HUES48 (cell line): ENCODE results near the gene CASP6.
A peak's percentile ranks its signal among the peaks of the same experiment; 100 is the strongest.

Experiments
- H3K27ac ChIP-seq: one replicate; pipeline ENCODE4 v1.7.0; 2013; ENCODE audit warnings: low read depth, low read length, inconsistent platforms
- H3K27me3 ChIP-seq: 2 replicates; pipeline ENCODE4 v1.6.1; 2013; ENCODE audit warnings: mild to moderate bottlenecking, low read length; ENCODE audit not compliant: control insufficient read depth, insufficient read depth
- H3K36me3 ChIP-seq: 2 replicates; pipeline ENCODE4 v1.6.1; 2013; ENCODE audit warnings: low read length; ENCODE audit not compliant: control insufficient read depth, insufficient read depth
- H3K4me1 ChIP-seq: 2 replicates; pipeline ENCODE4 v1.6.1; 2013; ENCODE audit warnings: mild to moderate bottlenecking, low read length; ENCODE audit not compliant: control insufficient read depth, insufficient read depth
- H3K4me3 ChIP-seq: 2 replicates; pipeline ENCODE4 v1.5.1; 2013; ENCODE audit warnings: mild to moderate bottlenecking, low read depth, low read length
- H3K9ac ChIP-seq: 2 replicates; pipeline ENCODE4 v1.6.1; 2013; ENCODE audit warnings: mild to moderate bottlenecking, low read depth, low read length, moderate library complexity
- H3K9me3 ChIP-seq: 2 replicates; pipeline ENCODE4 v1.6.1; 2013; ENCODE audit warnings: low read length; ENCODE audit not compliant: control insufficient read depth, insufficient read depth

The CASP6 gene

DNA sequence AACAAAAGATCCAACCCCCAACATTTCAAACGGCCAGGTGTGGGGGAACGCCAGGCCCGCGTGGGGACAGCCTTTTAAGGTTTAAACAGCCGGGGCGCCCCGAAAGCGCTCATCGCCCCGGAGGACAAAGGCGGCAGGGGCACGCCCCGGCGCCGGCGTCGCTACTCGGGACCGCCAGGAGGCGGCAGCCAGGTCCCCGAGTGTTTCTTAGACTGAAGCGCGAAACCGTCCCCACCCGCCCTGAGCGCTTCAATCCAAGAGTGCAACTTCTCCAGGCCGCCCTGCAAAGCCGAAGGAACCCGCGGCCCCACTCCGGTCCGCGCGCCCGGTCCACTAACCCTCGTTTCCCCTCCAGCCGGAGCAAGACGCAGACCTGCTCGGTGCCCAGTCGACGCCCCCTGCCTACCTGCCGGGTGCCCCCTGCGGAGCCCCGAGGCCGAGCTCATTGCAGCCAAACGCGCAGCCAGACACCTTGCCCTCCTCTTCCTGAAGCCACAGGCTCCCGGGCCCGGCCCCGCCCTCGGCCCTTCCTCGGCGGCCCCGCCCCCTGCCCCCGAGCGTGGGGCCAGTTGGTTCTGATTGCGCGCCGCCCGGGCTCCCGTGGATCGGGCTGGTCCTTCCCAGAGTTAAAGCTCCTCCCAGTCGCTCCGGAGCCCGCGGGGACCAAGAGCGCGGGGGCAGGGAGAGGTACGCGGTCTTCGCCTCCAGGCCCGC lies at the start of gene CASP6:
TSS of gene CASP6 (minus strand) at position 496 of the 714 bp plus-strand sequence. CDS start at position 446, 50 bp downstream.
- peak within 1 kb of the TSS; percentile 89 for H3K9ac ChIP-seq
- H3K36me3 ChIP-seq = peaks cover 10% of the 10 kb centered on the region; the same call in 1 of the 2 replicates
- H3K27ac ChIP-seq = peak within 1 kb of the TSS; percentile 87
- H3K27me3 ChIP-seq = no peaks in the 10 kb centered on the region
- peaks cover 17% of the 10 kb centered on the region; the same call in 1 of the 2 replicates for H3K4me1 ChIP-seq
- no peaks in the 10 kb centered on the region for H3K9me3 ChIP-seq
- peak within 1 kb of the TSS; percentile 89 for H3K4me3 ChIP-seq

DNA sequence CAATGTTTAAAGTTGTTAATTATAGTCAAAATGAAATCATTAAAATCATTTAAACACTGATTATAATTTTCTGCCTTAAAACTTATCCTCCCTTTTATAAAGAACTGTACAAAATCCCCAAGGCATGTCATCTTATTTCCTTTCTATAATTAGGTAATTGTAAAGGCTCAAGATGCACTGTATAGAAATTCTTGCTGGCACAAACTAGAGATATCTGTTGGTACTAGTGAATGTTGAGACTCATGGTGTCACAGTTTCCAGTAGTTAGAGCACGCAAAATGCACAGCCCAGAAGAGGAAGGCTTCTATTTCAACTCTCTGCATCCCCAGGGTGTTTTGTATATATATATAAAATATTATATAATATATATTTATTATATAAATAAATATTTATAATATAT lies 49.3 kb upstream of the CASP6 start:
- Histone ChIP-seq H3K4me1 (0 out of 2 replicates have a peak, but pooled peaks cover 6% of the 10 kb centered on the region), H3K36me3 (no peaks in the 10 kb centered on the region), H3K9ac (no peak overlapping the region), H3K4me3 (no peak overlapping the region), H3K27me3 (no peaks in the 10 kb centered on the region), H3K9me3 (no peaks in the 10 kb centered on the region), H3K27ac (no peak overlapping the region)

DNA sequence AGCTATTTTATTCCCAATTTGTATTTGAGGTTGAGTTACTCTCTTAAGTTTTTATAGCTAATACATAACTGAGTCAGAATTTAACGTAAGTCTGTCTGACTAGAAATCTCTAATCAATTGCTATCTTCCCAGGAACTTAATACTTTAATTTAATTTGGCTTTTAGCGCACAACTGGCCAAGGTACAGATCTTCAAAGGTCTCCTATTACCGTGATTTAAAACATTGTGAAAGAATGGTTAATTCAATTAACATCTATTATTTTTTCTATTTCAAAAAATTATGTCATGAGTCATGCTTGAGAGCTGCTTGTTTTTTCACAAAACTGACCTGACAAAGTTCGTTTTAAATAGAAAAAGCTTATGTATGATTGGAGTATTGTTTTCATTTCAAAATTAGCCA lies 48.6 kb upstream of the CASP6 start:
- Histone ChIP-seq H3K4me1 (0 out of 2 replicates have a peak, but pooled peaks cover 6% of the 10 kb centered on the region), H3K9me3 (no peaks in the 10 kb centered on the region), H3K27ac (no peak overlapping the region), H3K36me3 (no peaks in the 10 kb centered on the region), H3K9ac (no peak overlapping the region), H3K27me3 (no peaks in the 10 kb centered on the region), H3K4me3 (no peak overlapping the region)

DNA sequence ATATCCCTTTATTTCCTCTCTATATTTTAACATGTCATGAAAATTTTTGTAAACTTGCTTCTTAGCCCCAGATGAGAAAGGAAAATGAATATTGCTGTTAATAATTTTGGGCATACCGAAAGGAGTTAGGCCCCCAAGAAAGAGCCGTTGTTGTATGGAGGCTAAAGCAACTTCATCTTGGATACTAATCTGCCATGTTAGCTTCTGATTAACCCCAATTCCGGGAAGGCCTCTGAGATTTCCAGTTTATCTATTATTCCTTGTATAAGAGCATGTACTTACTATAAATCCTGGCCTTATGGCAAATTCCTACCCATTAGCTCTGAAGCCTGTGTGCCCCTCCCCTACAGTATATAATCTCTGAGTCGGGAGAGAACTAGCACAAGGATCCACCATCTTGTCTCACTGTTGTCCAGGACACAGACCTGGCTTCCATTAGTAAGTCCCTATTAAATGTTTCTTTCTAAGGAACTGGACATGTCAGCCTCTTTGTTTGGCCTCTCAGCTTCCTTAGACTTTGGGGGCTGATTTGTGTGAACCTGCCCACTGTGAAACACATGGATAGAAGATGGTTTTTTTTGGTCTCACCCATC lies 47.5 kb upstream of the CASP6 start:
- Histone ChIP-seq H3K27me3 (no peaks in the 10 kb centered on the region), H3K9me3 (no peaks in the 10 kb centered on the region), H3K4me1 (0 out of 2 replicates have a peak, but pooled peaks cover 6% of the 10 kb centered on the region), H3K4me3 (no peak overlapping the region), H3K27ac (no peak overlapping the region), H3K36me3 (no peaks in the 10 kb centered on the region), H3K9ac (no peak overlapping the region)

DNA sequence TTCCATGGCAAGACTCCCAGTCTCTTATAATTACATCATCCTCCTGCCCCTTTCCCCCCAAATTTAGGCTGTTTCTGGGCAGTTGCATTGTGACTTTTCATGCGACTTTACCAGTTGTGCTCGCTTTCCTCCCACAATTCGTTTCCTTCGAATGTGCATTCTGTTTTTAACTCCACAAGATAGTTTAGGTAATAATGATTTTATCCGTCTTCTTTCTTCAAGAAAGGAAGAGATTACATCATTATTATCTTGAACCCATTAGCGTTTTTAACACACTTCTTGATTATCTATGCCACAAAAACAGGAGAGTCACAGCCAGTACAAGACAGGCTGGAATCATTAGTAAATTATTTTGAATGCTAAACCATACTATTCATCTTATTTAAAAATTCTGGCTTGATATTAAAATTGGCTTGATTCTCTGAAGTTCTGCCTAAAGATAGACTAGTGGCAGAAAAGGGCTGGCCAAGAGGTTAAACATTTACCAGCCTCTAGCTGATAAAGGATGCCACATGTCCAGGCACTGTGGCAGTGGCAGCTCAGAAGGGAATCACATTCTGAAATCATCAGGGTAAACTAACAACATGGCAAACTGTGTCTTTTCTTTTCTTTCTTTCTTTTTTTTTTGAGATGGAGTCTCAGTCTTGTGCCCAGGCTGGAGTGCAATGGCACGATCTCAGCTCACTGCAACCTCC lies 46.3 kb upstream of the CASP6 start:
- Histone ChIP-seq H3K4me3 (no peak overlapping the region), H3K4me1 (0 out of 2 replicates have a peak, but pooled peaks cover 6% of the 10 kb centered on the region), H3K36me3 (no peaks in the 10 kb centered on the region), H3K27me3 (no peaks in the 10 kb centered on the region), H3K9ac (no peak overlapping the region), H3K9me3 (no peaks in the 10 kb centered on the region), H3K27ac (no peak overlapping the region)

DNA sequence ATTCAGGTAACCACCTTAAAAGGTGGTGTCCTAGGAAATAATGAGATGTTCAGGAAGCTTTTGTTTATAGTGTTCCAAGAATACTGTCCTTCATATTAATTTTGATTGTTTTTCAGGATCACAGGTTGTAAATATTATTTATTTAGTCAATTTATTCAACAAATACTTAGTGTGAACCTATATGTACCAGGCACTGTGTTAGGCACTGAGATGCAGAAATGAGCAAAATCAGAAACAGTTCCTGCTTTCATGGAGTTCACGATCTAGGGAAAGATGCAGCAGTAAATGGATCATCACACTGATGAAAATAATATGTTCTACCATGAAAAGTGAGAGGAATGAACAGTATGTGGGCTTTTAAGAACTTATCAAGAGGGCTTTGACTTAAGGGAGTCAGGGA lies 44.9 kb upstream of the CASP6 start:
- Histone ChIP-seq H3K36me3 (no peaks in the 10 kb centered on the region), H3K9me3 (no peaks in the 10 kb centered on the region), H3K4me3 (no peak overlapping the region), H3K27me3 (no peaks in the 10 kb centered on the region), H3K27ac (no peak overlapping the region), H3K9ac (no peak overlapping the region), H3K4me1 (0 out of 2 replicates have a peak, but pooled peaks cover 6% of the 10 kb centered on the region)

DNA sequence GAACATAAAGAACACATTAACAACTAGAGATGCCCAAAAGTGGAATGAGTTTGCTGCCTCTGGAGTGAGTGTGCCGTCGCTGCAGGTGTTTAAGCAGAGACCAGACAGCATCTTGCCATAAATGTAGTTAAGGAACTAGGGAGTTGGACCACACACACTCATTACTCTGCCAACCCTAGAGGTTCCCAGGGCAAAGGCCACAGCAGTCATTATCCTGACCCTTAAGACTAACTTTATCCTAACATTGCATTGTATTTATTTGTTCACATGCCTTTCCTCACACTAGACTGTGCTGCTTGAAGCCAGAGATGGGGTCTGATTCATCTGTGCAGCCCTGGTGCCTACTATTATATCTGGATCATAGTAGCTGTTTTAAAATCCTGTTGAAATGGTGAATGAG lies 43.5 kb upstream of the CASP6 start:
- H3K9me3 ChIP-seq = no peaks in the 10 kb centered on the region
- 0 out of 2 replicates have a peak, but pooled peaks cover 6% of the 10 kb centered on the region for H3K4me1 ChIP-seq
- no peak overlapping the region for H3K27ac ChIP-seq
- no peak overlapping the region for H3K9ac ChIP-seq
- H3K36me3 ChIP-seq = no peaks in the 10 kb centered on the region
- no peaks in the 10 kb centered on the region for H3K27me3 ChIP-seq
- H3K4me3 ChIP-seq = no peak overlapping the region

DNA sequence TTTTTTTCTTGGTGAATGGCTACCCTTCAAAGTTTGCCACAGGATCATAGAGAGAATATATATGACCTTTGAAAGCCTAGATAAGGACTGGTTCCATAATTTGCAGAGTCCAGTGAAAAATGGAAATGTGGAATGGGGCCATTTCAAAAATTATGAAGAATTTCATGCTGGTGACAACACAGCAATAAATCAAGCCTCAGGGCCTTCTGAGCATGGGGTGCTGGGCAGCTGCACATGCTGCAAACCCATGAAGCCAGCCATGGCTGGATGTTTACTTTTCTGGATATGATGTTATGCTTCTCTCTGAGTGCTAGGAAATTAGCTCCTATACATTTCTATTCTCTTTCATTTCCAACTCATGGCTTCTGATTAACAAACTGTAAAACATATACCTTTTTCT lies 42.6 kb upstream of the CASP6 start:
- Histone ChIP-seq H3K4me3 (no peak overlapping the region), H3K36me3 (no peaks in the 10 kb centered on the region), H3K4me1 (0 out of 2 replicates have a peak, but pooled peaks cover 6% of the 10 kb centered on the region), H3K27ac (no peak overlapping the region), H3K27me3 (no peaks in the 10 kb centered on the region), H3K9ac (no peak overlapping the region), H3K9me3 (no peaks in the 10 kb centered on the region)

DNA sequence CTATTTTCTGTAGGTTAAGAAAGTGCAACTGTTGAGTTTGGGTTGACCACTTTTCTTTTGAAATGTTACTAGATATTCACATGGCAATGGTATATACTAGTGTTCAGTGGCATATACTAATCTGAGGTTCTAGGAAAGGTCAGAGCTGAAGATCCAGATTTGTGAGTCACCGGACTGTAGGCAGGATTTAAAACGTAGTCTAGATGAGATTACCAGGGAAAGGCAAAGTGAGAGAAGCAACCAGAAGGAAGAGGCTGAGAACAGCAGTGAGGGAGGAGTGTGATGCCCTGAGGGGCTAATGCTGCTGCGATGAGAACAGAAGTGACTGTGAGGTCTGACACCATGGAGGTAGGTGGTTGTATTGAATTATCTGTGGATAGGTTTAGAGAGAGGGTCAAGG lies 36.3 kb upstream of the CASP6 start:
- Histone ChIP-seq H3K9ac (no peak overlapping the region), H3K4me3 (no peak overlapping the region), H3K36me3 (no peaks in the 10 kb centered on the region), H3K27me3 (no peaks in the 10 kb centered on the region), H3K4me1 (no peaks in the 10 kb centered on the region), H3K9me3 (no peaks in the 10 kb centered on the region), H3K27ac (no peak overlapping the region)

DNA sequence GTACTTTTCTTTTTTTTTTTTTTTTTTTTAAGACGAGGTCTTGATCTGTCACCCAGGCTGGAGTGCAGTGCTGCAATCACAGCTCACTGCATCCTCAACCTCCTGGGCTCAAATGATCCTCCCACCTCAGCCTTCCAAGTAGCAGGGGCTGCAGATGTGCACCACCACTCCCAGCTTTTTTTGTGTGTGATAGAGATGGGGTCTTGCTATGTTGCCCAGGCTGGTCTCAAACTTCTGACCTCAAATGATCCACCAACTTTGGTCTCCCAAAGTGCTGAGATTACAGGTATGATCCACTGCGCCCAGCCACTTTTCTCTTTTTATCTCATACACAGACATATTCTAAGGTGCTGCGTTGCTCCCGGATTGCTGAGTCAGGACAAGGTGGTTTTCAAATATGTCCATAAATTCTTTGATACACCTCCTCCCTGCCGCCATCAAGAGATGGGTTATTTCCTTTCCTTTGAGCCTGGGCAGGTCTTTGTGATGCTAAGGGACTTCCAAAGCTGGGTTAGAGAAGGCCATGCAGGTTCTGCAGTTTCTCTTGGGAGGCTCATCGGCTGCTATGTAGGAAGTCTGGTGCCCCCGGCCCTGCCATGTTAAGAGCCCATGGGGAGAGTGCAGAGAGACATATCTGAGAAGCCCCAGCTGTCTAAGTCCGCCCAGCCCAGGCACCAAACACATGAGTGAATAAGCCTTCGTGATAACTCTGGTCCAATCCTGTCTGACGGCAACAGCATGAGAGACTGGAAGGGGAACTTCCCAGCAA lies 35.0 kb upstream of the CASP6 start:
- no peaks in the 10 kb centered on the region for H3K36me3 ChIP-seq
- H3K27ac ChIP-seq = no peak overlapping the region
- no peak overlapping the region for H3K4me3 ChIP-seq
- no peaks in the 10 kb centered on the region for H3K9me3 ChIP-seq
- no peak overlapping the region for H3K9ac ChIP-seq
- H3K4me1 ChIP-seq = no peaks in the 10 kb centered on the region
- no peaks in the 10 kb centered on the region for H3K27me3 ChIP-seq
